Left kidney (tissue), 2 donors: ENCODE data around the gene GRB10. TPM values are rescaled to one million over a fixed set of nuclear protein-coding genes. Genes with fewer than 3 reads are reported as not detected.
"Not testable (repeated sequence)": the region's sequence is repeated elsewhere in the genome, so short reads cannot be mapped to it uniquely, and the experiment has no call there.

Source experiments
- DNase-seq: peaks from one replicate; pipeline ENCODE4 v3.0.0-alpha.2; 2013
- polyA plus RNA-seq: library from polyadenylated mRNA; unstranded; fragments of 120-200 nt; gene quantifications from one replicate; pipeline ENCODE4 v1.2.1, GENCODE V29; 2013; ENCODE audit not compliant: insufficient read length

GRB10 gene
- polyA plus RNA-seq, 1 donor, result 45.6 TPM

DNA sequence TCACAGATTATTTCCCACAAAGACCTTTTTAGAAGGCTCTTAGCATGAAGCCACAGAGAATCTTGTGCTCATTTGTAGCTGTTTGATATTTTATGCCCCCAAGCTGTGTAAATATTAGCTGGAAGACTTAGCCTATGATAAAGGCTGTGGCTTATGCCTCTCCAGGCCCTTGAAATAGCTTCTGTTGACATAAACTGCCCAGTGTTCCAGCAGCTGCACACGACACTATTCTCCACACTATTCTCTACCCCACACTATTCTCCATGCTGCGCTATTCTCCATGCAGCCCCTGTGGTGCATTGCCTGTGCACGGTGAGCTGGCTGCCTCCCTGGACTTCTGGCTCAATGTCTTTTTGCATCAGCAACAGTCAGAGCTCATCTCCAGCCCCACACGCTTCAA, 230.6 kb downstream of the GRB10 start:
- no peak for DNase-seq

DNA sequence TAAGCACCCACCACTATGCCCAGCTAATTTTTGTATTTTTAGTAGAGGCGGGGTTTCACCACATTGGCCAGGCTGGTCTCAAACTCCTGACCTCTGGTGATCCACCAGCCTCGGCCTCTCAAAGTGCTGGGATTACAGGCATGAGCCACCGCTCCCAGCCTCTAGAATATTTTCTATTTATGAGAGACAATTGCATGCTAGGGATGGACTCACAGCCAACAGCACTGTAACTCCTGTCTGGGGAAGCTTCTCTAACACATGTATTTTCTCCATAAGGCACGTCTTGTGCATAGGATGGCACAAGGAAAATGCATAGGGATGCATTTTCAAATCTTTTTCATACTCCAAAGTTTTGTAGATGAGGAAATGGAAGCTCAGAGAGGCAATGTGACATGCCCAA, 237.1 kb downstream of the GRB10 start:
- DNase-seq, result not testable (repeated sequence)

DNA sequence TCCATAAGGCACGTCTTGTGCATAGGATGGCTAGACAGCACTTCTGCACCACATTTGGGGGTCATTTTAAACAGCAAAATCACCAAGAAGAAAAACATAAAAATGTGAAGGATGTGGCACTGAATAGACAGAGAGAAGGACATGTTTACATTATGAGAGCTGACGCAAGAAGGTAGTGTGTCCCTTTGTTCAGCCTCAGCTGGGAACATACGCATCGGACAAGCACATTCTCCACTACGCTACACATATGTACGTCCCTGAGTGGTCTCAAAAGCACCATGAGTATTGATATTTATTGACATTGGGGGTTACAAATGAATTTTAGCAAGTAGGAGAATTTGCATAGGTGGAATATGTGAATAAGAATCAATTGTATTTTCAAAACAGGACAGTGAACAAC, 237.7 kb downstream of the GRB10 start:
- DNase-seq, result no peak

DNA sequence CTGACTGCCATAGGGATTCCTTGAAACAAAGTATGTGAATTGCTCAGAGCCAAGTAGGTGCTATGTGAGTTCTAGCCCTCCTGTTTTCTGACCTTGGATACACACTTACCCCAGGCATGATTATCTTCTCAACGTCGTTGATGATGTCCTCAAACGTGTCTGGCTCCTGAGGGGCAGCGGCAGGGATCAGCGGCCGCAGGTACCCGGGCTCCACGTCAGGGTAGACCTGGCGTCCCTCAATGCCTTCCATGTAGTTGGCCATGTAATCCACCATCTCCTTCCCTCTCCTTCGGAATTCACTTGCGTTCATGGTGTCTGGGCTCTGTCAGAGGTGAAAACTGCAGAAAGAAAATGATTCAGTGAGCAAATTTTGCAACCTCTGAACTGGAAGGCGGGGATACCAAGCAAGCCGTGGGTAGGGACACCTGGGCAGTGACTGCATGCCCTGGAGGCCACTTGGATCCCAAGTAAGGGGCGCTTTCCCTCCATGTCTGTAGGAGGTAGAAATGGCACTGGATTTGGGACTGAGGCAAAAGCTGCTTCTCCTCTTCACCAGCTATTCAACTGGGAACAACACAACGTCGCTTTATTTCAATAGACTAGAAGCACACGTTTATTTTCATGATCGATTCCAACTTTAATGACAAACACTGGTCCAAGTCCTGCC, 238.8 kb downstream of the GRB10 start:
- no peak for DNase-seq

DNA sequence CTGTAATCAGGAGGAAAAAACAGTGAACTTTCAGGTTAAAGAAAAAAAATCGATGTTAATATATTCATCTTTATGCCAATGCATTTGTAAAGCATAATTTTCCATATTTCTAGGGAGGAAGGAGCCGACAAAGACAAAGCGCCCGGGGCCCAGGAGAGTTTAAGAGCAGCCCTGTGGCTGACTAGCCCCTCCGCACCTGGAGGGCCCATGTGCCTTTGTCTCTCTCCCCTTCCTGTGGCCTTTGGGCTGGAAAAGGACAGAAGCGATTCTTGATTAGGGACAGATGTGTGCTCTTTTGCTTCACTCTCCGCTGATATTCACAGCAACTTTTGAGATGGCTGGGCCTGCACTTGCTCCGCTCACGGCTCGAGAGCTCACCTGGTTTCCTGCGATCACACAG, 240.6 kb downstream of the GRB10 start:
- no peak for DNase-seq

DNA sequence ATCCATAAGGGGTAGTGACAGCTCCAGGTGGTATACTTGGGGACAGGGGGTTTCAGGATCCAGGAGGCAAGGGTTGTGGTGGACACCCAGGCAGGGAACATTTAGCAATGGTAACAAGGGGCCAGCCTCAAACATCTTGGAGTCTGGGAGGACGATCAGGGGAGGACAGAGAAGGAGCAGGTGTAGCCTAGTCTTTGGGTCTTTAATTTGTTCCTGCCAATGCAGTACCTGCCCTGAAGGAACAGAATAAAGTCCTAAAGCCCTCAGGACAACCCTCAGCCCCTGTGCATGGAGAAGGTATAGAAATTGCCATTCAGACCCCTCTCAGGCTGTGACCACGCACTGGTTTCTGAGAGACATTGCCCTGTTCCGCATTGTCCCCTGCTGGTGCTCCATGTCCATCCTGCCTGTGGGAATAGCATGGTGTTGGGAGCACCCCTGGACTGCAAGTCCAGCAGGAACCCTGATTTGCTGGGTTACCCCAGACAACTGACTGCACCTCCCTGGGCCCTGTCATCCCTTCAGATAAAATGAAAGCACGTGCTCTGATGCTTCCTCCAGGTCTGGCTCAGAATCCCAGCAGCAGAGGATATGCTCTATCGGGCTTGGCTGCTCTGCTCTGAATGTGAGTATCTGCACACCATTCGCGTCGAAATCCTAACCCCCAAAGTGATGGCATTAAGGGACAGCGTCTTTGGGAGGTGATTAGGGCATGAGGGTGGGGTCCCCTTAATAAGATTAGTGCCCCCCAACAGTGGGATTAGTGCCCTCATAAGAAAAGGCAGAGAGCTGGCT, 241.7 kb downstream of the GRB10 start:
- no peak for DNase-seq

Other genes starting within 250 kb of the GRB10 start
- 76.2 TPM for gene DDC, start 217.5 kb downstream of the GRB10 start, polyA plus RNA-seq